D721Med (cell line): ENCODE data around the gene PRSS23.

ENCODE experiments used
- DNase-seq: peaks from one replicate; pipeline ENCODE4 v3.0.0; 2011; ENCODE audit warnings: low spot score; ENCODE audit not compliant: insufficient read length
- FAIRE-seq: peaks from 2 replicates; lab custom pipeline; 2011; peaks lifted over from hg19 to GRCh38; lab: Jason Lieb, UNC
- CTCF ChIP-seq: IDR thresholded peaks from 2 replicates; pipeline ENCODE4 v1.5.1; 2012; ENCODE audit warnings: mild to moderate bottlenecking, control low read depth; ENCODE audit not compliant: insufficient read depth; ENCODE audit errors: missing control alignments

PRSS23 gene

GRCh38 chr11:86803136-86804045 lies 3.0 kb downstream of the PRSS23 start:
- DNase-seq = no peak
- no peak for TF ChIP-seq CTCF
- no peak for FAIRE-seq

GRCh38 chr11:86804951-86805350 lies 4.6 kb downstream of the PRSS23 start:
- no peak for FAIRE-seq
- TF ChIP-seq CTCF = no peak
- no peak for DNase-seq

GRCh38 chr11:86805873-86806310 lies 5.5 kb downstream of the PRSS23 start:
- TF ChIP-seq CTCF = no peak
- DNase-seq (no peak), FAIRE-seq (no peak)

GRCh38 chr11:86806903-86807302 lies 6.6 kb downstream of the PRSS23 start:
- no peak for TF ChIP-seq CTCF
- DNase-seq = no peak
- no peak for FAIRE-seq

GRCh38 chr11:86807360-86807759 lies 7.0 kb downstream of the PRSS23 start:
- TF ChIP-seq CTCF = no peak
- FAIRE-seq (no peak), DNase-seq (no peak)

GRCh38 chr11:86809561-86809960 lies 9.2 kb downstream of the PRSS23 start:
- no peak for TF ChIP-seq CTCF
- DNase-seq (no peak), FAIRE-seq (no peak)

- FAIRE-seq (no peak), DNase-seq (no peak)
These were observed 9.9 kb downstream of the PRSS23 start for GRCh38 chr11:86810288-86810687.

More at GRCh38 chr11:86810288-86810687, 9.9 kb downstream of the PRSS23 start:
- TF ChIP-seq CTCF = no peak
